IMR-90 (cell line): ENCODE measurements around the gene DCUN1D4. TPM values are rescaled to one million over a fixed set of nuclear protein-coding genes. Genes with fewer than 3 reads are reported as not detected.

Source experiments
- ATAC-seq: fragments of 200-7000 bp; cut with Tn5 transposase; 2 replicates; pipeline ENCODE4 v1.9.1; 2020; ENCODE audit warnings: low read depth, mild to moderate bottlenecking, moderate library complexity
- BruUV-seq: library from RNA; stranded (reverse); fragments of 400-500 nt; replicated peaks from 2 replicates; lab custom pipeline; 2021; lab: Mats Ljungman, UMichigan
- CTCF ChIA-PET: fragments of 300-600 bp; formaldehyde crosslinking; extraction: SDS; loops from one replicate; lab custom pipeline; 2021; ENCODE audit warnings: antibody characterized with exemption; lab: Yijun Ruan, JAX
- POLR2A ChIA-PET: fragments of 300-600 bp; sonication (Branson Sonifier 250); formaldehyde crosslinking; loops from one replicate; lab custom pipeline; 2022; ENCODE audit warnings: antibody characterized with exemption; ENCODE audit not compliant: unreplicated experiment; lab: Charles Lee
- DNase-seq: peaks from one replicate; pipeline ENCODE4 v3.0.0; 2013
- H2AFZ ChIP-seq: replicated peaks from 2 replicates; pipeline ENCODE3; 2013; ENCODE audit warnings: low read length, mild to moderate bottlenecking; ENCODE audit not compliant: poor library complexity
- H2AK5ac ChIP-seq: 2 replicates; pipeline ENCODE4 v1.6.1; 2013; ENCODE audit warnings: low read depth, low read length, inconsistent platforms
- H2AK9ac ChIP-seq: replicated peaks from 2 replicates; pipeline ENCODE3; 2013; ENCODE audit warnings: mild to moderate bottlenecking, low read depth, low read length, moderate library complexity; ENCODE audit not compliant: poor library complexity
- H2BK120ac ChIP-seq: 2 replicates; pipeline ENCODE4 v1.6.1; 2013; ENCODE audit warnings: low read depth, low read length, inconsistent platforms
- H2BK15ac ChIP-seq: 3 replicates; pipeline ENCODE4 v1.6.1; 2013; ENCODE audit warnings: low read depth, low read length, inconsistent platforms
- H2BK20ac ChIP-seq: 2 replicates; pipeline ENCODE4 v1.6.1; 2013; ENCODE audit warnings: low read depth, mild to moderate bottlenecking, inconsistent platforms, low read length, moderate library complexity
- H2BK5ac ChIP-seq: 2 replicates; pipeline ENCODE4 v1.6.1; 2013; ENCODE audit warnings: mild to moderate bottlenecking, low read depth, low read length, inconsistent platforms; ENCODE audit not compliant: poor library complexity, severe bottlenecking
- H3K14ac ChIP-seq: replicated peaks from 2 replicates; pipeline ENCODE4 v1.6.1; 2013; ENCODE audit warnings: low read depth, low read length, inconsistent platforms
- H3K18ac ChIP-seq: 2 replicates; pipeline ENCODE4 v1.6.1; 2013; ENCODE audit warnings: low read depth, low read length, control low read depth
- H3K23ac ChIP-seq: 2 replicates; pipeline ENCODE4 v1.6.1; 2013; ENCODE audit warnings: low read depth, low read length, inconsistent platforms
- H3K27ac ChIP-seq: 2 replicates; pipeline ENCODE4 v1.5.1; 2013; ENCODE audit warnings: mild to moderate bottlenecking, control low read depth, low read length; ENCODE audit not compliant: insufficient read depth
- H3K27me3 ChIP-seq: 2 replicates; pipeline ENCODE4 v1.6.1; 2013; ENCODE audit warnings: low read length; ENCODE audit not compliant: control insufficient read depth, insufficient read depth
- H3K36me3 ChIP-seq: 2 replicates; pipeline ENCODE4 v1.6.1; 2013; ENCODE audit warnings: low read length, mixed read lengths; ENCODE audit not compliant: control insufficient read depth, insufficient read depth
- H3K4ac ChIP-seq: 2 replicates; pipeline ENCODE4 v1.6.1; 2013; ENCODE audit warnings: low read depth, low read length, inconsistent platforms
- H3K4me1 ChIP-seq: 2 replicates; pipeline ENCODE4 v1.6.1; 2013; ENCODE audit warnings: low read length, mixed read lengths; ENCODE audit not compliant: control insufficient read depth, insufficient read depth
- H3K4me2 ChIP-seq: 2 replicates; pipeline ENCODE4 v1.6.1; 2013; ENCODE audit warnings: low read depth, mild to moderate bottlenecking, control low read depth, low read length, moderate library complexity
- H3K4me3 ChIP-seq: 2 replicates; pipeline ENCODE4 v1.5.1; 2013; ENCODE audit warnings: low read depth, mild to moderate bottlenecking, control low read depth, low read length, moderate library complexity; ENCODE audit not compliant: insufficient read depth
- H3K56ac ChIP-seq: 2 replicates; pipeline ENCODE4 v1.6.1; 2013; ENCODE audit warnings: low read length, inconsistent platforms; ENCODE audit not compliant: insufficient read depth; ENCODE audit errors: extremely low read depth
- H3K79me1 ChIP-seq, 2 experiments: 2 replicates each; pipeline ENCODE4 v1.6.1; 2013; ENCODE audit warnings: low read length in 2 of 2, inconsistent platforms in 1 of 2, low read depth in 1 of 2
- H3K9ac ChIP-seq: 2 replicates; pipeline ENCODE4 v1.6.1; 2013; ENCODE audit warnings: low read depth, low read length, control low read depth
- H3K9me1 ChIP-seq: 2 replicates; pipeline ENCODE4 v1.6.1; 2013; ENCODE audit warnings: low read length, inconsistent platforms; ENCODE audit not compliant: insufficient read depth
- H3K9me3 ChIP-seq: 2 replicates; pipeline ENCODE4 v1.6.1; 2013; ENCODE audit warnings: low read length; ENCODE audit not compliant: control insufficient read depth, insufficient read depth
- H4K20me1 ChIP-seq: 2 replicates; pipeline ENCODE4 v1.6.1; 2013; ENCODE audit warnings: low read length, inconsistent platforms; ENCODE audit not compliant: insufficient read depth
- H4K5ac ChIP-seq: 2 replicates; pipeline ENCODE4 v1.6.1; 2013; ENCODE audit warnings: mild to moderate bottlenecking, low read depth, low read length, control low read depth
- H4K8ac ChIP-seq, 2 experiments: 2 replicates each; pipeline ENCODE4 v1.6.1; 2013; ENCODE audit warnings: low read depth in 2 of 2, low read length in 2 of 2, control low read depth in 1 of 2, inconsistent platforms in 1 of 2
- H4K91ac ChIP-seq: 2 replicates; pipeline ENCODE4 v1.6.1; 2013; ENCODE audit warnings: low read depth, low read length, inconsistent platforms; ENCODE audit not compliant: insufficient read depth
- MAZ ChIP-seq: IDR thresholded peaks from 2 replicates; pipeline ENCODE4 v1.6.1; 2012; ENCODE audit warnings: low read depth, mild to moderate bottlenecking, low read length, improper control_type of control experiment, moderate library complexity, borderline replicate concordance
- RCOR1 ChIP-seq: IDR thresholded peaks from 2 replicates; pipeline ENCODE4 v1.6.1; 2012; ENCODE audit warnings: mild to moderate bottlenecking, low read length, improper control_type of control experiment; ENCODE audit not compliant: insufficient replicate concordance
- SMC3 ChIP-seq: fragments of 150-350 bp; IDR thresholded peaks from 2 replicates; pipeline ENCODE4 v1.6.1; 2016; ENCODE audit warnings: low read depth, mild to moderate bottlenecking, antibody characterized with exemption, low read length, moderate library complexity
- WGBS, 2 experiments: methylation state at CpG; one replicate each; pipeline versions ENCODE4 v1.1.5 to v1.1.7; 2013; ENCODE audit warnings: missing lambda C conversion rate in 2 of 2; ENCODE audit not compliant: insufficient read length in 1 of 2; ENCODE audit errors: extremely low coverage in 2 of 2; 5-methylcytosine and 5-hydroxymethylcytosine counted together
- dilution Hi-C: fragments of 300-500 bp; cut with HindIII; formaldehyde crosslinking; loops from one replicate; pipeline ENCODE4 v1.14.3; 2018; ENCODE audit warnings: low sequenced_read_pairs; ENCODE audit not compliant: unreplicated experiment
- in situ Hi-C: fragments of 300-500 bp; cut with MboI; formaldehyde crosslinking; loops from 3 replicates; pipeline ENCODE4 v1.14.3; 2019; ENCODE audit warnings: low sequenced_read_pairs, inconsistent platforms, mixed read lengths
- intact Hi-C: fragments of 100-400 bp; cut with micrococcal nuclease; formaldehyde crosslinking; loops from 2 replicates; pipeline ENCODE4 v1.10.0; 2022
- polyA plus RNA-seq, 3 experiments: library from polyadenylated mRNA; depleted of rRNA; stranded (reverse); fragments of >200 nt; gene quantifications; 2 replicates each; pipeline ENCODE4 v1.2.3, GENCODE V29; 2012; ENCODE audit warnings: low replicate concordance in 1 of 3
- total RNA-seq: library from RNA; depleted of rRNA; stranded (reverse); fragments of >200 nt; gene quantifications from 2 replicates; pipeline ENCODE4 v1.2.3, GENCODE V29; 2012

DCUN1D4 gene
- total and polyA plus RNA-seq, 2 of the 4 experiments (the other 2 are of a cell fraction) = 31.0 to 44.3 TPM

GRCh38 chr4:51820443-51821234, 22.3 kb upstream of the DCUN1D4 start:
- H3K14ac ChIP-seq = no peak overlapping the region
- no peak overlapping the region for H4K8ac ChIP-seq
- H2AK9ac ChIP-seq = no peak overlapping the region
- no peak overlapping the region for H4K5ac ChIP-seq
- ATAC-seq (no peak), DNase-seq (no peak)
- H2BK120ac ChIP-seq = no peak overlapping the region
- no peaks in the 10 kb centered on the region for H3K79me1 ChIP-seq
- H2BK15ac ChIP-seq = no peak overlapping the region
- TF ChIP-seq SMC3 (no peak), MAZ (no peak), RCOR1 (no peak)
- H2AK5ac ChIP-seq = no peak overlapping the region
- H3K23ac ChIP-seq = no peak overlapping the region
- no peaks in the 10 kb centered on the region for H3K36me3 ChIP-seq
- intact Hi-C loops = no loop called here
- ChIA-PET CTCF (no interaction called here), POLR2A (no interaction called here)
- no peak overlapping the region for H4K91ac ChIP-seq
- H3K27ac ChIP-seq = no peak overlapping the region
- H4K20me1 ChIP-seq = no peaks in the 10 kb centered on the region
- dilution Hi-C loops = no loop called here
- H3K56ac ChIP-seq = no peak overlapping the region
- no peaks in the 10 kb centered on the region for H3K4me1 ChIP-seq
- WGBS, 2 experiments = 0% methylated on average over 1 of the region's 8 CpGs; no CpG with 5 or more reads in 1 of the 2 experiments
- H2BK20ac ChIP-seq = no peak overlapping the region
- no peak overlapping the region for H3K9ac ChIP-seq
- H3K4me2 ChIP-seq = no peak overlapping the region
- in situ Hi-C loops = no loop called here
- no peaks in the 10 kb centered on the region for H3K27me3 ChIP-seq
- no peaks in the 10 kb centered on the region for H3K9me1 ChIP-seq
- no peak overlapping the region for H3K4ac ChIP-seq
- no peaks in the 10 kb centered on the region for H3K9me3 ChIP-seq
- no TSS peak for BruUV-seq
- H3K18ac ChIP-seq = no peak overlapping the region
- H2BK5ac ChIP-seq = no peak overlapping the region
- no peak overlapping the region for H3K4me3 ChIP-seq
- no peak overlapping the region for H2AFZ ChIP-seq
